ENCODE data around the gene CLPSL1.
A peak's percentile ranks its signal among the peaks of the same experiment; 100 is the strongest.

Gene CLPSL1

GRCh38 chr6:35759426-35759825, 21.4 kb upstream of the CLPSL1 start:
- DNase-seq: no peak

GRCh38 chr6:35765739-35766138, 15.1 kb upstream of the CLPSL1 start:
- no peak for DNase-seq

DNA sequence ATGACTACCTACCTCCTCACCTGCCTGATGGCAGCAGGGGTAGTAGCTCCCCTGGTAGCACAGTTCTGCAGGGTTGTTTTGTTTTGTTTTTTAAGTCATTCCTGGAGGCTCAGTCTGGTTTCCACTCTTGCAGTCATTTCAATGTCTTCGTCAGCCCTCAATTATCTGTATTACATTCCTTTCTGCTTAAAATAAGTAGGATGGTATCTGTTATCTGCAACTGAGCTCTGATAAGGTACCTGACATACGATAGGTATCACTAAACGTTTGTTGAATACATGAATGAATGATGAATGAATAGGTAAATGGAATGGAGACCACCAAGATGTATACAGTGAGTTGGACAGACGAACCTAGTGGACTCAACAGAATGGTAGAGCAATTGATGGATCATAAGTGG, 11.6 kb upstream of the CLPSL1 start:
- no peak for DNase-seq

- no peak for DNase-seq
Observed at GRCh38 chr6:35771343-35771627, 9.5 kb upstream of the CLPSL1 start.

GRCh38 chr6:35774116-35774794, 6.6 kb upstream of the CLPSL1 start:
- DNase-seq: no peak

DNA sequence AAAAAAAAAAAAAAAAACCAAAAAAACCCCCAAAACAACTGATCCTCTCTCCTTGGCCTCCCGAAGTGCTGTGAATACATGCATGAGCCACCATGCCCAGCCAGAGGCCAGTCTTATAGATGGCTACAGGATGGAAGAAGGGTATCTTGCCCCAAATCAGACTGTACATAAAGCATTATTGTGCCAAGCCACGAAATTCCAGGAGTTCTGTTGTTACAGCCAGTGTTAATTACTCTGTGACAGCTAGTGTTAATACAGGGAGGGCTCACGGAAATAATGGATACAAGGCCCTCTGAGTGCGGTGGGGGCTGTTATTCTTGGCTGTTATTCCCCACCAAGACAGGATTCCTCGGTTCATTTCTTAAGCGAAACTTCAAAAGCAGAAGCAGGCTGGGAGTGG, 5.8 kb upstream of the CLPSL1 start:
- DNase-seq: no peak

DNA sequence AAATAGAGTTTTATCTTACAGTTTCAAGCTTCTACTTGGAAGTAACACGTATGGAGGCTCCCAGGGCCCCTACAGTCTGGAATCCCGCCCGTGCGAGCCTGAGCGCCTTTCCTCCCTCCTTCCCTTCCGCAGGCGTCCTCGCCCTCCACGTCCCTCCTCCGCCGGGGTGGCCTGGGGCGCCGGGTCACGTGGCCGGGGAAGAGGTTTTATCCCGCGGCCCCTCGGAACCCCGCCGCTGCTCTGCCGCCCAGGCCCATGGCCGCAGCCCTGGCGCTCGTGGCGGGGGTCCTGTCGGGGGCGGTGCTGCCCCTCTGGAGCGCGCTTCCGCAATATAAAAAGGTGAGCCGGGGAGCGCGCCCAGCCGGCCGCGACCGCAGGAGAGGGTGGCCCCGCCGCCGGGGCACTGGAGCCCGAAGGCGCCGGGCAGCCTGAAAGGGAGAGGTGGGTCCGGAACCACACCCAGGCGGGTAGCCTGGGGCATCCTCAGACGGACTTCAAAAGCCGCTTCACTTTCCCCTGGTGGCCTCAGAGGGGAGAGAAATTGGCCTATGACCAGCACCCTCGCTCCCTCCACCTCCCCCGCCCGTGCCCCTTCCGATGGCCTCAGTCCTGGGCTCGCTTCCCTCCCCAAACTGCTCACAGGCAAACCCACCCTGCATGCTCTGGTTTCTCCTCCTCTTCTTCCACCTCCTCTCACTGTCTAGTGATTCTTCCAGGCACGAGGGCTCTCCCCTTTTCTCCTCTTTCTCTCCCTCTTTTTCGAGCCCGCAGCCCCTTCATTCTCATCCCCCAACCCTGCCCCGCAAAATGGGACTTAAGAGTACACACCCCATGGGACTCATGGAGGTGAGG, 4.2 kb upstream of the CLPSL1 start, which contains the start of gene CLPSL2:
Gene CLPSL2, plus strand, starts transcription at position 235 of the 852 bp plus-strand sequence. Its CDS starts 21 bp downstream, at position 256.
- DNase-seq: peak; percentile 40

DNA sequence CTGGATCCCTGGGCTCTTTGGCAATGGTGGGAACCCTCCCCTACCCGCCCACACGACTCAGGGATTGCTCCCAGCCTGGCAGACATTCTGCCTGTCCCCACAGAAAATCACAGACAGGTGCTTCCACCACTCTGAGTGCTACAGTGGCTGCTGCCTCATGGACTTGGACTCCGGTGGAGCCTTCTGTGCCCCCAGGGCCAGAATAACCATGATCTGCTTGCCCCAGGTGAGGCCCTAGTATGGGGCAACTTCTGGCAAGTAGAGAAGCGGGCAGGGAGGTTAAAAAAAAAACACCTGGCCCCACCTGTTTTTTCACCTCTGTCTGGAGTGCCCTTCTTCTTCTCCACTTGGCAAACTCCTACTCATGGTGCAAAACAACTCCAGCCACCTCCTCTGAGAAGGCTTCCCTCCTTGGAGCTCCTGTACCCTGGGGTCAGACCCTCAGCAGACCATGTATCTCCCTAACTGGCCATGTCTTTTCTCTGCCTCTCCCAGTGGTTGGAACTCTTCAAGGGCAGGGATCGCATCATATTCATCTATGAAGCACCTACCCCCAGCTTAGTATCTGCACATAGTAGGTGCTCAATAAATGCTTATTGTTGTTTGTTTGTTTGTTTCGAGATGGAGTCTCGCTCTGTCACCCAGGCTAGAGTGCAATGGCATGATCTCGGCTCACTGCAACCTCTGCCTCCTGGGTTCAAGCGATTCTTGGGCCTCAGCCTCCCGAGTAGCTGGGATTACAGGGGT, 3.3 kb upstream of the CLPSL1 start:
- no peak for DNase-seq

GRCh38 chr6:35778437-35778836, 2.4 kb upstream of the CLPSL1 start:
- no peak for DNase-seq

GRCh38 chr6:35781290-35781689, 471 bp downstream of the CLPSL1 start:
- DNase-seq: no peak

- DNase-seq: no peak
Observed at GRCh38 chr6:35782424-35782823, 1.6 kb downstream of the CLPSL1 start.

GRCh38 chr6:35784200-35784599, 3.4 kb downstream of the CLPSL1 start:
- DNase-seq: no peak

GRCh38 chr6:35786272-35786671, 5.5 kb downstream of the CLPSL1 start:
- no peak for DNase-seq

GRCh38 chr6:35786810-35787209, 6.0 kb downstream of the CLPSL1 start:
- DNase-seq: no peak

DNA sequence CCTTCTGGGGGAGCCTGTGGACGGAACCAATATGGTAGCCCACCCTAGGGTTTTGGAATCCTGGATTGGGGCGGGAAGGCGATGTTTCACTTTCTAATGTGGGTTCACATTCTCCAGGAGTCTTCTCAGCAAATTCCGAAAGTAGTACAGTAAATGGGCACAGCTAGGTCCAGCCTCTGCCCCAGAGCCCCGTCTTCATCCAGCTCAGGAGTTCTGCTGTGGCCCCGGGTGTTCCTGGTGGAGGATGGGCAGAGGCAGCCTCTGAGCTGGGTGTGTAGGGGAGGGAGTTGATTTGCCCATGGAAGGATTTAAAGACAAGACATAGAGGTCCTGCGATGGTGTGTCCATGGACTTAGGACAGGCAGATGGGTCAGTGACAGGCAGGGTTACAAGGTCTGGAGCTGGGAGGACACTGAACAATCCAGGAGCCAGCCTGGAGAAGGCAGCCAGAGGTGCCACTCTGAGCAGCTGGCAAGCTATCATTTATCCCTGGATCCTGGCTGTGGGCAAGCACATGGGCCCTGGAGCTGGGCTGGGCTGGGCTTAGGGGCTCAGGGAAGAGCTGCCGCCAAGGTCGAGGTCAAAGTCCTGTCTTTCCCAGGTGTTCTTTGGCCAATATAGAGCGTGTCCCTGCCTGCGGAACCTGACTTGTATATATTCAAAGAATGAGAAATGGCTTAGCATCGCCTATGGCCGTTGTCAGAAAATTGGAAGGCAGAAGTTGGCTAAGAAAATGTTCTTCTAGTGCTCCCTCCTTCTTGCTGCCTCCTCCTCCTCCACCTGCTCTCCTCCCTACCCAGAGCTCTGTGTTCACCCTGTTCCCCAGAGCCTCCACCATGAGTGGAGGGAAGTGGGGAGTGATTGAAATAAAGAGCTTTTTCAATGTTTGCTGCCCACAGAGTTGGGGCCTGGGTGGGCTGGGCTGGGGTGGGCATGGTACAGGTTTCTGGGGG, 6.7 kb downstream of the CLPSL1 start:
- DNase-seq: no peak

- no peak for DNase-seq
Observed at GRCh38 chr6:35788423-35788982, 7.7 kb downstream of the CLPSL1 start.

DNA sequence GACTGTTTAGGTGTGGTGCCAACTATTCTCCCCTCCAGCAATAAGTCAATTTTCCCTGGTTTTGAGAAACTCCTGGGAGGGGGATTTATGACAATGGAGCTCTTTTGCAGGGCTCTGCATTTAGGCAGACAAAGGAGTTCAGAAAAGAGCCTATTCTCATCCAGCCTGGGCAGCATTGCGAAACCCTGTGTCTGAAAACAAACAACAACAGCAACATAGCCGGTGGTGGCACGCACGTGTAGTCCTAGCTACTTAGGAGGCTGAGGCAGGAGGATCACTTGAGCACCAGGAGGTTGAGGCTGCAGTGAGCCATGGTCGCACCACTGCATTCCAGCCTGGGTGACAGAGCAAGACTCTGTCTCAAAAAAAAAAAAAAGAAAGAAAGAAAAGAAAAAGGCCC, 9.9 kb downstream of the CLPSL1 start:
- no peak for DNase-seq

- no peak for DNase-seq
Observed at GRCh38 chr6:35794536-35795452, 14.0 kb downstream of the CLPSL1 start.

DNA sequence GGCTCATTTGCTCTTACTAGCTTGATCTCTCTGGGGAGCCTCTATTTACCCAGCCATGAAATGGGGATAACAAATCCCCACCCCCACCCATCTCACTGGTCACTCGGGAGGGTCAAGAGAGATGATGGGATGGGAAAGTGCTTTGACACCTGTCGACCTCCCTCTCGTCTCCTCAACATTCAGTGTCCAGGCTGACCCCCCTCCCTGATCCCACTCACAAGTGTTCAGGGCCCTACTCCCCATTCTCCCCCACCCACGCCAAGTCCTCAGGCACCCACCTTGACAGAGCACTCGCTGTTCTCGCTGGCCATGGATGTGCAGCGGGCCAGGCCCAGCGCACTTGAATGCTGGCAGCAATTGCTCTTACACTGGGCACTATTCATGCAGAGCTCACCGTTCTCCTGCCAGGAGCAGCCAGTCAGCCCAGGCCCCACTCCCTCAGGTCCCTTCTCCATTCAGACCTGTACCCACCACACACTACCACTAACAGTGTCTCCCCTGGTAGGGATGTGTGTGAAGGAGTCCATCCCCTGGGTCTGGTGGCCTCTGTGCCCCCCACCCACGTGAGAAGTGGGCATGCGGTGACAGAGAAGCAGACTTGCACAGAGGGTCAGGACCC, 14.7 kb downstream of the CLPSL1 start:
- no peak for DNase-seq

DNA sequence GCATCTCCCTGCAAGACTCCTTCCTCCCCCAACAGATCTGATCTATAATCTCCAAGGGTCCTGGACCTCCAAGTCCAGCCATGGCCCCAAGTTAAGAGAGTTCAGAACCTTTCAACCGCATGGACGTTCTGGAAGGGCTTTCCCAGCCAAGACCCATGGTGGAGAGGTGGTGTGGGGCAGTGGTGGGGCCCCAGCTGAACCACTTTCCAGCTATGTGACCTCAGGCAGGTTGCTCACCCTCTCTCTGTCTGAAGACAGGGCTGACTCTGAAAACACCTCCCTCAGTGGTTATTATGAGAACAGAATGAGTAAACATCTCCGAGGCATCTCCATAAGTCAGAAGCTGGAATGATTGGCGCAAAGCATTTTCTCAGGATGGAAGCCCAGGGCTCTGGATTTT, 15.4 kb downstream of the CLPSL1 start:
- no peak for DNase-seq
